ENCODE measurements around the gene EBF3.

- TF ChIP-seq POLR2AphosphoS5 (IDR thresholded peaks at IDR 0.05; ENCODE audit: low read depth, low read length), result no peak
- no peak for TF ChIP-seq POLR2A (IDR thresholded peaks at IDR 0.05; ENCODE audit: low read depth, low read length)
- TF ChIP-seq TAF1 (IDR thresholded peaks at IDR 0.05; ENCODE audit: borderline replicate concordance, low read depth, low read length), result no peak
These were observed 100.0 kb downstream of the EBF3 start for GRCh38 chr10:129864082-129864481.

Measured in GM12892 (cell line).